ENCODE data around the gene UBAC2. TPM values are rescaled to one million over a fixed set of nuclear protein-coding genes. Genes with fewer than 3 reads are reported as not detected.

Gene UBAC2
- total RNA-seq, 2 donors from 2014 or later = 72.7 to 80.4 TPM

DNA sequence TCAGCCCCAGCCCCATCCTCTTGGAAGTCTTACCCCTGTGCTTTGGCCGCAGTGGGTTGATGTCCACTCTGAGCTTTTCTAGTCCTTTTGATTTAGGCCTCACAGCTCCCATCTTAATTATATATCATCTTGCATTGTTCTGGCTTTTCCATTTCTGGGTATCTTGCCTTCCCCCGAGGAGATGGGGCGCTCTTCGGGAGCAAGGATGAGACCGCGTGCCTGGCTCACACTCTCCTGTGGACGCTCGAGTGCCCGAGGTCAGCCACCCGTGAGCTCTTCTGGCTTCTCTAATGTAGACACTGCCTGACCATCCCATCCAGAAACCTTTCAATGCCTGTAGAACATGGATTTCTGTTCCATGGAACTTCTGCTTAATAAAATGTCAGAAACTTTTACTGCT, 160.0 kb downstream of the UBAC2 start:
- no peak overlapping the region for H3K27ac Mint-ChIP-seq
- no peak overlapping the region for H3K27ac ChIP-seq (ENCODE audit: low read depth, low read length)
- peak; percentile 16 for DNase-seq
- 95 to 98% methylated on average over 8 to 10 of the region's 10 CpGs for WGBS, 2 experiments (ENCODE audit: insufficient coverage in 1 of 2, insufficient read length in 1 of 2)
- no peaks in the 10 kb centered on the region for H3K9me3 Mint-ChIP-seq
- H3K36me3 Mint-ChIP-seq (ENCODE audit: low read depth) = peaks cover 36% of the 10 kb centered on the region
- H3K27me3 ChIP-seq (ENCODE audit: control insufficient read depth, insufficient read depth, low read length, poor library complexity, severe bottlenecking) = no peaks in the 10 kb centered on the region
- H3K4me3 ChIP-seq (ENCODE audit: low read length) = no peak overlapping the region
- H3K9me3 ChIP-seq (ENCODE audit: control insufficient read depth, low read length) = no peaks in the 10 kb centered on the region
- H3K4me1 Mint-ChIP-seq = peaks cover 20% of the 10 kb centered on the region
- H3K36me3 ChIP-seq (ENCODE audit: control insufficient read depth, insufficient read depth, low read length) = peaks cover 40% of the 10 kb centered on the region
- H3K27me3 Mint-ChIP-seq (ENCODE audit: insufficient read depth) = no peaks in the 10 kb centered on the region
- H3K4me1 ChIP-seq (ENCODE audit: control insufficient read depth, insufficient read depth, low read length) = peaks cover 4% of the 10 kb centered on the region
- TF ChIP-seq, protein P1, sequence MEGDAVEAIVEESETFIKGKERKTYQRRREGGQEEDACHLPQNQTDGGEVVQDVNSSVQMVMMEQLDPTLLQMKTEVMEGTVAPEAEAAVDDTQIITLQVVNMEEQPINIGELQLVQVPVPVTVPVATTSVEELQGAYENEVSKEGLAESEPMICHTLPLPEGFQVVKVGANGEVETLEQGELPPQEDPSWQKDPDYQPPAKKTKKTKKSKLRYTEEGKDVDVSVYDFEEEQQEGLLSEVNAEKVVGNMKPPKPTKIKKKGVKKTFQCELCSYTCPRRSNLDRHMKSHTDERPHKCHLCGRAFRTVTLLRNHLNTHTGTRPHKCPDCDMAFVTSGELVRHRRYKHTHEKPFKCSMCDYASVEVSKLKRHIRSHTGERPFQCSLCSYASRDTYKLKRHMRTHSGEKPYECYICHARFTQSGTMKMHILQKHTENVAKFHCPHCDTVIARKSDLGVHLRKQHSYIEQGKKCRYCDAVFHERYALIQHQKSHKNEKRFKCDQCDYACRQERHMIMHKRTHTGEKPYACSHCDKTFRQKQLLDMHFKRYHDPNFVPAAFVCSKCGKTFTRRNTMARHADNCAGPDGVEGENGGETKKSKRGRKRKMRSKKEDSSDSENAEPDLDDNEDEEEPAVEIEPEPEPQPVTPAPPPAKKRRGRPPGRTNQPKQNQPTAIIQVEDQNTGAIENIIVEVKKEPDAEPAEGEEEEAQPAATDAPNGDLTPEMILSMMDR (conservative IDR thresholded peaks at IDR 0.05) = no peak
- no peak overlapping the region for H3K4me3 Mint-ChIP-seq
- H3K9ac ChIP-seq (ENCODE audit: extremely low read depth, low read length, poor library complexity, severe bottlenecking) = no peak overlapping the region

DNA sequence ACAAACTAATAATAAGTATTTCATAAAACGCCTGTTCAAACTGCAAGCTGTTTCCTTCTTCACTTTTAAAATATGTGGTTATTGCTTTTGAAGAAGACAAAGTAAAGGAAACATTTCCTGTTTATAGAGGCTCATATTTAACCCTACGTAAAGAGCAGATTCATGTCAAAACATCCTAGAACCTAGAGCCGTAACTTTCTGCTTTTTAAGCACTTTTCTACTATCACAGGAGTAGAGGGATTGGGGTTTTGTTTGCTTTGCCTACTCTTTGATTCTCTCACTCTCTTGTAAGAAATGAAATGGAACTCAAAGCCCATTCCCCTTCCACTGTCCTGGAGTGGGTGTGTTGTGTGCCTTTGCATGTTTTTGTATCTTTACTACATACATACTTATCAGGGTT, 160.5 kb downstream of the UBAC2 start:
- Mint-ChIP-seq H3K27ac (no peak overlapping the region), H3K27me3 (ENCODE audit: insufficient read depth) (no peaks in the 10 kb centered on the region), H3K4me1 (peaks cover 20% of the 10 kb centered on the region), H3K4me3 (no peak overlapping the region), H3K36me3 (ENCODE audit: low read depth) (peaks cover 32% of the 10 kb centered on the region), H3K9me3 (no peaks in the 10 kb centered on the region)
- DNase-seq = no peak
- H3K27me3 ChIP-seq (ENCODE audit: control insufficient read depth, insufficient read depth, low read length, poor library complexity, severe bottlenecking) = no peaks in the 10 kb centered on the region
- TF ChIP-seq, protein P1 (conservative IDR thresholded peaks at IDR 0.05) = no peak
- no peak overlapping the region for H3K9ac ChIP-seq (ENCODE audit: extremely low read depth, low read length, poor library complexity, severe bottlenecking)
- peaks cover 4% of the 10 kb centered on the region for H3K4me1 ChIP-seq (ENCODE audit: control insufficient read depth, insufficient read depth, low read length)
- WGBS, 2 experiments (ENCODE audit: insufficient coverage in 1 of 2, insufficient read length in 1 of 2) = 95% methylated on average over 2 of the region's 3 CpGs; no CpG with 5 or more reads in 1 of the 2 experiments
- no peak overlapping the region for H3K4me3 ChIP-seq (ENCODE audit: low read length)
- peaks cover 38% of the 10 kb centered on the region for H3K36me3 ChIP-seq (ENCODE audit: control insufficient read depth, insufficient read depth, low read length)
- no peaks in the 10 kb centered on the region for H3K9me3 ChIP-seq (ENCODE audit: control insufficient read depth, low read length)
- no peak overlapping the region for H3K27ac ChIP-seq (ENCODE audit: low read depth, low read length)

DNA sequence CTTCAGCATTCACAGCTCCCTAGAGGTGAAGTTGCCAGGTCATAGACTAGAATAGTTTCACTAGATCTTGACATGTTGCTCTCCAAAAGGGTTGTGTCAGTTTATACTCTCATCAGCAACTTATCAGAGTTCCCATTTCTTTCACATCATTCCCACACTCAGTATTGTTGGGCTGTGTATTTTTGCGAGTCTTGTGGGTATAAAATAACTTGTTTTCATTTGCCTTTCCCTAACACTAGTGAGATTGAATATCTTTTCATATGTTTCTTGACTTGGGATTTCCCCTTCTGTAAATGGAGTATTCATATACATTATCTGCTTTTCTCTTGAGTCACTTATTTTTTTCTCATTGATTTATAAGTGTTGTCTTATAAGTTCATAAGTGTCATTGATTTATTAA, 161.7 kb downstream of the UBAC2 start:
- DNase-seq = no peak
- TF ChIP-seq, protein P1 (conservative IDR thresholded peaks at IDR 0.05) = no peak
- Histone ChIP-seq H3K9ac (ENCODE audit: extremely low read depth, low read length, poor library complexity, severe bottlenecking) (no peak overlapping the region), H3K27ac (ENCODE audit: low read depth, low read length) (no peak overlapping the region), H3K4me1 (ENCODE audit: control insufficient read depth, insufficient read depth, low read length) (peaks cover 4% of the 10 kb centered on the region), H3K27me3 (ENCODE audit: control insufficient read depth, insufficient read depth, low read length, poor library complexity, severe bottlenecking) (no peaks in the 10 kb centered on the region), H3K36me3 (ENCODE audit: control insufficient read depth, insufficient read depth, low read length) (peaks cover 30% of the 10 kb centered on the region), H3K9me3 (ENCODE audit: control insufficient read depth, low read length) (no peaks in the 10 kb centered on the region), H3K4me3 (ENCODE audit: low read length) (no peak overlapping the region)
- no CpG with 5 or more reads among the region's 1 CpG for WGBS, 2 experiments (ENCODE audit: insufficient coverage in 1 of 2, insufficient read length in 1 of 2)
- H3K36me3 Mint-ChIP-seq (ENCODE audit: low read depth) = peaks cover 22% of the 10 kb centered on the region
- H3K4me3 Mint-ChIP-seq = no peak overlapping the region
- H3K4me1 Mint-ChIP-seq = peaks cover 24% of the 10 kb centered on the region
- H3K9me3 Mint-ChIP-seq = no peaks in the 10 kb centered on the region
- no peaks in the 10 kb centered on the region for H3K27me3 Mint-ChIP-seq (ENCODE audit: insufficient read depth)
- no peak overlapping the region for H3K27ac Mint-ChIP-seq
